Prostate gland (tissue), 2 donors: Measurements from ENCODE around the gene DMD. TPM values are rescaled to one million over a fixed set of nuclear protein-coding genes. Genes with fewer than 3 reads are reported as not detected.

Source experiments
- DNase-seq: peaks from one replicate; pipeline ENCODE4 v3.0.0-alpha.2; 2019; ENCODE audit warnings: low spot score
- H3K27ac ChIP-seq, 2 donors: fragments of 200-600 bp; sonication (generic); 2 replicates each; pipeline ENCODE4 v1.5.1; 2017 to 2019
- H3K27me3 ChIP-seq: fragments of 200-600 bp; sonication (generic); replicated peaks from 2 replicates; pipeline ENCODE4 v1.5.1; 2019; ENCODE audit not compliant: insufficient read depth
- H3K36me3 ChIP-seq, 2 donors: fragments of 200-600 bp; sonication (generic); 1 replicate in 1 of 2; 2 replicates in 1 of 2; pipeline versions ENCODE4 v1.5.1 to v1.8.1; 2017 to 2019
- H3K4me1 ChIP-seq: fragments of 200-600 bp; sonication (generic); replicated peaks from 2 replicates; pipeline ENCODE4 v1.5.1; 2019
- H3K4me3 ChIP-seq, 2 donors: fragments of 200-600 bp; sonication (generic); 2 replicates each; pipeline ENCODE4 v1.5.1; 2017 to 2019
- H3K9me3 ChIP-seq: fragments of 200-600 bp; sonication (generic); 2 replicates; pipeline ENCODE4 v1.5.1; 2017
- CTCF ChIP-seq, 4 experiments: fragments of 200-600 bp in 2 of 4; fragments of 450-650 bp in 2 of 4; sonication (generic) in 2 of 4; IDR thresholded peaks; 1 replicate in 3 of 4; 2 replicates in 1 of 4; pipeline ENCODE4 v1.5.1; 2016 to 2019; ENCODE audit warnings: antibody characterized with exemption in 4 of 4, mild to moderate bottlenecking in 2 of 4, moderate library complexity in 2 of 4
- POLR2AphosphoS5 ChIP-seq: sonication (generic); formaldehyde crosslinking; IDR thresholded peaks from one replicate; pipeline ENCODE4 v1.6.1; 2017; ENCODE audit warnings: antibody characterized with exemption
- intact Hi-C: fragments of 100-400 bp; cut with DNase I; formaldehyde crosslinking; loops from one replicate; pipeline ENCODE4 v1.14.2; 2022
- microRNA-seq: library from miRNA; unstranded; fragments of <30 nt; microRNA quantifications from one replicate; pipeline ENCODE4, GENCODE V29; 2016
- small RNA-seq, 2 donors: library from RNA; depleted of rRNA; stranded (forward); fragments of <200 nt; gene quantifications; one replicate each; pipeline ENCODE3, GENCODE V24; 2016
- total RNA-seq, 2 donors: library from RNA; depleted of rRNA; stranded (reverse); fragments of >200 nt; gene quantifications; one replicate each; pipeline ENCODE4 v1.1.0, GENCODE V29; 2016

DMD gene
- total RNA-seq, 2 donors from 2014 or later, result 17.6 to 34.8 TPM

- DNase-seq, result no peak
- TF ChIP-seq CTCF (IDR thresholded peaks at IDR 0.05) (no peak), POLR2AphosphoS5 (no peak)
- H3K36me3 ChIP-seq, result no peaks in the 10 kb centered on the region
- H3K4me3 ChIP-seq, result no peak overlapping the region
- no peaks in the 10 kb centered on the region for H3K27me3 ChIP-seq
- no peak overlapping the region for H3K27ac ChIP-seq
- no peaks in the 10 kb centered on the region for H3K9me3 ChIP-seq
- no peaks in the 10 kb centered on the region for H3K4me1 ChIP-seq
- intact Hi-C loops, result no loop called here
Measured at GRCh38 chrX:31070057-31070468, 2141.3 kb downstream of the DMD start.

Small RNA genes lying within 50 kb of the gene (microRNA-seq; reads per million reads assigned to microRNA genes)
- gene MIR3915 (not detected), gene MIR548F5 (not detected)

Small RNA genes lying within 50 kb of the gene (small RNA-seq; reads per million reads assigned to genes)
- gene MIR3915 (0 to 0.10 reads per million in 2 donors), gene MIR548F5 (0 reads per million in 2 donors), gene RNA5SP501 (0 reads per million in 2 donors), gene RNU6-894P (0 reads per million in 2 donors)
